Fibroblast of skin of left quadriceps (primary cell): ENCODE measurements around the gene COL25A1.
"Not testable (repeated sequence)": the region's sequence is repeated elsewhere in the genome, so short reads cannot be mapped to it uniquely, and the experiment has no call there.

ENCODE experiments used
- DNase-seq, 2 experiments: peaks; one replicate each; pipeline ENCODE4 v3.0.0-alpha.2; 2013; ENCODE audit warnings: low read depth in 2 of 2

COL25A1 gene

DNA sequence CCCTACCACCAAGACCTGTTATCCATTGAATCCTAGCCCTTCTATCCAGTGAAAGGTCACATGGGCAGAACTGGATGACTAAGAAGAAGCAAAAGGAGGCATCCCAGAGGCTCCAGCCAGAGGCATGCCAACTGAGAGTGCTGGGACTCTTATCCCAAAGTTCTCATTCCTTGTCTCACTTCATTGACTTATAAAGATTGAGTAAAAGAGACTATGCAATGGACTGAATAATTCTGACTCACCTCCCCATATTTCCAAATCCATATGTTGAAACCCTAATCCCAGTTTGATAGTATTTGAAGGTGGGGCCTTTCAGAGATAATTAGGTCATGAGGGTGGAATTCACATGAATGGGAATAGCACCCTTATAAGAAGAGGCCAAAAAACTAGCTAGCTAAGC, 131.4 kb downstream of the COL25A1 start:
- DNase-seq = no peak

DNA sequence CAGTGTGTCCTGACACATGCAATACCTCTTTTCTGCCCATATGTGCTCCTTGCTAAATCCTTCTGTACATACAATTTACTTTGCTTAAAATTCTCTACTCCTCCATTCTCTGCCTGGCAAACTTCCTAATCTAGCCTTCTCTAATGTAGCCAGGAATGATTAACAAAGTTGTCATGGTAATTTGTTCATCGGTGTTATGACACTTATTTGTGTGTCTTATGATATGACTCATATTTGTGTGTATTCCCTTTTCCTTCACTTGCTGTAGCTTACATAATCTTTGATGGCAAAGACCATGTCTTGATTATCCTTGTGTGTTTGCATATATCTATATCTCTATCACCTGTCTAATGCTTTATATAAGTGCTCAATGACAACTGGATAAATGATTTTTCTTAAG, 133.3 kb downstream of the COL25A1 start:
- DNase-seq = no peak

DNA sequence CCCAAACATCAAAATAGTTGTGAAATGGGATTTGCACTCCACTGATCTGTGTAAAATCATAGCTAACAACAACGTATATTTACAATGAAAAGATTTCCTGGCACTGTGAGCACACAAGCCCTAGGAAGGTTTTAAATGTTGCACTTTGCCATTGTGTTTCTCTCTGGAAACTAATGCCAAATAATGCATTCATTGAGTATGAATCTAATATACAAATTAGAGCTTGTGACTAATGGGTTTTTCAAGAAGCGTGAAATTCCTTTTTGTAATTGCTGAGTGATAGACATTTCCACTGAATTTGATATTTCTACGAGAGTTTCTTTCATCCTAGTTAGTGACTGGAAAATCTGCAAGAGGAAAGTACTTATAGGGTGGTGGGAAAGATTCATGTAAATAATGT, 135.9 kb downstream of the COL25A1 start:
- no peak for DNase-seq

DNA sequence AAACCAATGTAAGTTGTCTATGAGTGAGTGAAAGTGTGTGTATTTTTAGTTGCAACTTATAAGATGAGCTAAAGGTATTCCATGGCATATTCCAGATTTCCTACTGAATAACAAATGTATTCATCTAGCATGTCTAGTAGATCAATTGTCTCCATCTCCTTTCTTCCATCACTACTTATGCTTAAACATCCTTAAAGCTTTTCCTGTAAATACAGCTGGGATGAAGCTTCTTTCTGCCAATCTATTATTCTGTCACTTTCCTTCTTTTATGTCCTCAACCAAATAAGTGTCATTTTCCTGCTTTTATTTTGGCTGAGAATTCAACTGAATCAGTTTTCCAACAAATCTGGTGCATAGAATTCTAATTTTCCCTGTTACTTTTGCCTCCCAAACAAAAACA, 136.3 kb downstream of the COL25A1 start:
- DNase-seq = no peak

DNA sequence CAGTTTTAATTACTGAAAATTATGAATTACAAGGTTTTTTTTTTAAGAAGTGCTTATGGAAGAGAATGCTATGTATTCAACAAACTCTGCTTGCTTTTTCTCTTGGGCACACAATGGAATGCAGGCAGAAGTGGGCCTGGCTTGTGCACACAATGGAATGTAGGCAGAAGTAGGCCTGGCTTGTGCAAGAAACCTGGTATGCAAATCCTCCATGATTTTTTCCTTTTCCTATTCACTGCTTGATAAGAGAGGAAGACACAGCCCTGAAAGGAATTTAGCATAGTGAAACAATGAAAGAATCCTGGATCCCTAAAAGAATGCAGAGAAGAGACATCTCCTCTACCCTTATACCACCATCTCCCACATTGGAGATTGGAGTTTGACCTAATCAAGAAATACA, 138.4 kb downstream of the COL25A1 start:
- DNase-seq = no peak

DNA sequence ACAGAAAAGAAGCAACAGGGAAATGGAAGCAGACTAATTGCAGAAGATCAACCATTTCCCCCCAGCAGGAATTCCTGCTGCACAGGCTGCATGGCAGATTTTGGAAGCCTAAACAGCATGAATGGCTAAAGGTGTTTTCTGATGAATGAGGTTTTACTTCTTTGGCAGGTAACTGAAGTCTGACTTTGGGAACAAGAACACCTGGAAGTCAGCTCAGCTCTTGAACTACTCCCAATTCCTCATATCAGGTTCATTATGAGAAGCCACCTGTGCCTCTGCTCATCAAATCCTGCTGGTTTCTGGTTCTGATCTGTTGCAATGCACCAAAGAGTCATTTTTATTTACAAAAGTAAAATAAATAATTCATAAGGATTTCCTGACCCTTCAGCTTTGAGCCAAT, 139.0 kb downstream of the COL25A1 start:
- DNase-seq = no peak

DNA sequence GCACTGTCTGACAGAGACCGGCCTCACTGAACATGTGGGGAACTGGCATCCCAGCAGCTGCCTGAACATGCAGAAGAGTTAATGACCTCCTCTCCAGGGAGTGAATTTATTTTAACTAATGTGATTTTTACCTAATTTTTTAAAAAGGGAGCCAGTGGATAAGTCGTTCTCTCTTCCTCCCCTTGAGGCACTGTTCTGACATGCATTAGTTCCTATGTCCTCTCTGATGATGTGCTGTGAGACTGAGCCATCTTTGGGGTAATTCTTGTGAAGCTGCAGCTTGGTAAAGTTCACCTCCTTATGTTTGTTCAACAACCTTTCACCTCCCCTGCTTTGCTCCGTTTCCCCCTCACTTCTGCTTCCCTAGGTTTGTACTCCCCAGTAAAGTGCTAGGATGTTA, 139.7 kb downstream of the COL25A1 start:
- DNase-seq = no peak

DNA sequence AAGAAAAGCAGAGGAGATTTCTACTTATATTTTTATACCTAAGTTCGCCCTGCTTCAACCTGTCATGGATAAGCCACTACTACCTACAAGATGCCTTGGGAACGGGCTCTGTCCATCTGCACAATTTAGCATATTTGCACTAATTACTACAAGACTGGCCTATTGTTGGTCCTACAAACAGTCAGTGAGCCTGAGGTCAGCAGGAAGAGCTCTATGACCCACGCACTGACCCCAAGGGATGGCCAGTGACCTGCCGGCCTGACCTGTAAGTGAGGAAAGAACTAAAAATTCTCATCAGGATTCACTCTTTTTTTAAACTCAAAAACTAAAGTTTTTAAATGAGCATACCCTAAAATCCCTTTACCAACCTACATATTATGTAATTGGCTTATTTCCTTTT, 142.0 kb downstream of the COL25A1 start:
- no peak for DNase-seq

DNA sequence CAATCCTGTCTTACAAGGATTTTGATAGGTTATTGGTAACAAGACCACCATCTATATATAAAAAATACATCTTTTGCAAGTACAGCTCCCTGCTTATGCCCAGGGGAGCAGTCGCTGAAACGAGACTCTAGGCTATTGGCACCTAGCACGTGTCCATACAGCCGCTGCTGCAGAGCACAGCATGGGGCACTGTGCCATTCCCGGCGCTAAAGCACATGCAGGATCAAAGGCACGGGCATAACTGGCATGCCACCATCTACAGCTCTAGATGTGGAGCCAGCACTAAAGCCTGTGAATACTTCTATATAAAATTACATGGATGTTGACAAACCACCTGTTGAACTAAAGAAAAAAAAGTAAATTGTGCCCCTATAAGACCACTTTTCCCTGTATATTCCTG, 144.8 kb downstream of the COL25A1 start:
- no peak for DNase-seq

DNA sequence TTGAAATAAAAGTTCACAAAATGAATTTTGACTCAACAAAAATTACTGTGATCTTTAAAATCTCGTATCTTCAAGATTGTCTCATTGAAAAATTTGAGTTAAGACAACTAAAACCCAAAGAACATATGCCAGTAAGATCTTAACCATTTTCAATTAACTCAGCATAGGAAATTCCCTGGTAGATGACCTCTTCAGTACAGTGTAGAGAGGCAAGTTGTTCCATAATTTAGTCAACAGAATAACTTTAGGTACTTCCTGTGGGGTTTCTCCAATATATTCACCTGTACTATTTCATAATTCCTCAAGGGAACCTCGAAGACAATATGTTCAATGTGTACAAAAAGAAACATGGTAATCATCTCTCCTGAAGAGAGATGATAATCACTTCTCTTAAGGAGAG, 145.3 kb downstream of the COL25A1 start:
- no peak for DNase-seq

DNA sequence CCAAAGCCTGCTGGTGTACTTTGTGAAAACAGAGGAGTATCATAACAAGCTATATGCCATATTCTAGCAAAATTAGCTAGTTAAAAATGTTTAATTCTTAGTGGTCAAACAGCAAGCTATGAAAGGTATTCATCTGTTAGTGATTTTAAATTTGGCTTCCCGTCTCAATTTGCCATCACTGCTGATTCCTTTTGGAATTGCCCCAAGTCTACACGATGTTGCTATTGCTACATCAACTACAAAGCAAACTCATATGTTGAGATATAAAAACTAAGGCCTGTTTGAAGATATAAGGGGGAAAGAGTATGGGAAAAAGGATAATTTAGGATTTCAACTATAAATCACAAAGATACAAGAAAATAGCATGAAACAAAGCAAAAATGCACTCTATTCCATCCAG, 146.1 kb downstream of the COL25A1 start:
- DNase-seq = peak; percentile 67 to 71

DNA sequence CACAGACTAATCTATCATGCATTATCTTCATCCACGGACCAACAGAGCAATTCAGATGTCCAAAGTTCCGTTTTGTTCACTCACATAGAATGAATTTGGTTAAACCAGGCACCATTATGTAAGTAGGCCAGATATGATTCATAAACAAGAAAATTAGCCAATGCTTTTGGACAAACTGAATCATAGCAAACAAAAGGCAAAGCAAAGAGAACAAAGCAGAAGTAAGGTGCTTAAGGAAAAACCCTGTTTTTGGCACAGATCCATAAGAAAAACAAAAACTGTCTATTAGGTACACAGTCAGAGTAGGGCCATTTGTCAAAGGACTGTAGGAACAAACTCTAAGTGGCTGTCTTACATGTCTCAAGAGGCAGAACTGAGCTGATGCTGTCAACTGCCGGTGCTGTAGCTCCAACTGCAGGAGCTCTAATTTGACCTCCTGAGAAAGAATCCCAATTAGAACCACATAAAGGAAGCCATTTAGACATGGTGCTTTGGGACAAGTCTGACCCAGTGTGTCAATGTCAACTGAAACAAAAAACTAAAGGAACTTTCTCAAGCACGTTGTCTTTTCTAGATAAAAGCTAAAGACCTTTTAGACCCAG, 146.7 kb downstream of the COL25A1 start:
- DNase-seq = no peak

DNA sequence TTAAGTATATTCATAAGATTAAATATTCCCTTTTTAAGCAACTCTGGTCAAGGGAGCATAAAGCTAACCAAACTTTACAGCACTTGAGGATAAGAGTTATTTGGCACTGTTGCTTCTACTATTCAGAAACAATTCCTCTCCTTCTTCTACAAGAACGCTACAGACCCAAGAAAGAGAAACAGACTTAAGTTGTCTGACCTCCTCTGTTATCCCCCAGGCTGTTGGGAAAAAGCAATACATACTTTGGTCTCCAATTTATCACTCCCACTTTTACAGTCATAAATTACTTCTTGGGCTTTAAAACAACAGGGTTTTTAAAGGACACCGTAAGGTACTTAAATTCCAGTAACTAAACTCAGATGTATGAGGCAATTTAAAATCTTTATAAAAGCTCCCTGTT, 147.4 kb downstream of the COL25A1 start:
- DNase-seq = no peak

DNA sequence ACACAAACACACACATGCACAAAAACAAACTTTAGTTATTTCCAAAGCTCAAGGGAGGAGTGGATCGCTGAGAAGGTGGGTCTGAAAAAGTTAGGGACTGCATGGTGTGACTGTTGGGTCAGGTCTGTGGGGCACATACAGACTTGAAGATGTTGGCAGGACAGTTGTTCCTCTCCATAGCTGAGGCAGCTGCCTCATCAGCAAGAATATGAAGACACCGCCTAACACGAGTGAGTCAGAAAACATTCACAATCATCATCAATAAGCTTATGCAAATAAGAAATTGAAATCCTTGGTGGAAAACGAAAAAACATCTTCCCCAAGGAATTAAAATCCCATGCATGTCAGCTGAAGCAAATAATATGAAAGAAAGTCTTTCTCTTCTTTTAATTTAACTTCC, 148.0 kb downstream of the COL25A1 start:
- no peak for DNase-seq

DNA sequence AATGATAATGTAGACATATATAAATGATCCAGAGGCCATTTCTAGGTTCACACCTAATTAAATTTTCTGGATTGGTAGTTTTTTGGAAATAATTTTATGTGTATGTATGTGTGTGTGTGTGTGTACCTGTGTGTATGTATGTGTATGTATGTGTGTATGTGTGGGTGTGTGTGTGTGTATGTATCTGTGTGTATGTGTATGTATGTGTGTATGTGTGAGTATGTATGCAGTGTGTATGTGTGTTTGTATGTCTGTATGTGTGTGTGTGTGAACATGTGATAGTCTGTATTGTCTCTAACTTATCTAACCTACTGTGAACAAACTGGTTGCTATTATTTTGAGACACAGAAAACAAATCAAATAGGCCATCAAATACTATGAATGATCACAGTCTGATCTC, 152.6 kb downstream of the COL25A1 start:
- no peak for DNase-seq

DNA sequence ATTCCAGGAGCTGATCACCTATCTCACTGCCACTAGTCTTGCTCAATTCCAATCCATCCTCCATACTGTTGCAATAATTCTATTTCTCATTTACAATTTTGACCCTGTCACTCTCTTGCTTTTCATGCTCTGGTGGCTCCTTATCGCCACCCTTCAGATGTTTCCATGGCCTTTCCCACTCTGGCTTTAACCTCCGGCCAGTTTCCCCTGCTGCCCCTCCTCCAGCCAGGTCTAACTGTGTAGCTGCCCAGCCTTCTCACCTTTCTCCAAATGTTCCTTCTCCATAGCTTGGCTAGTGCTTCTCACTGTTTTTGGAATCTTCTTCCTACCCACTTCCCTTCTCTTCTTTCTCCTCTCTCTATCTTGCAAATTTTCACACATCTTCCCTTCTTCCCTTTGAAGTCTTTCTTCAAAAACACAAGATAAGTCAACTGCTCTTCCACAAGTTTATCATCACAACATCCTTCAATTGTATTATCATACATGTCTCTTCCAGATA, 153.8 kb downstream of the COL25A1 start:
- no peak for DNase-seq

DNA sequence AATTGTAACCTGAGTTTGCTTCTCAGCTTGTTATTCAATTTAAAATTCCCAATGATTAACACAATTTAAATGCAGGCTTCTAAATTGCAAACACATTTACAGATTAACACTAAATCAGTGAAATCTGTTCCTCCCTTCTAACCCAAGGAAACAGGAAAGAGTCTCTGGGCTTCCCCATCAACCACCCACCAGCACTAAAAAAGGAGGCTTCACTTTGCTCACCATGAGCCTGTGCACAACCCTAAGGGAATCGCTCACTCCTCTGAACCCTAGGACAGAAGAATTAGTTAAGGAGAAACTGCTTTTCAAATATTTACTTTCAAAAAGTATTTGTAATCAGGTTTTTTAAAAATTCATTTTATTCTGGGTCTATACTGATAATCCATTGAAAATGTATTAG, 155.3 kb downstream of the COL25A1 start:
- DNase-seq = no peak

DNA sequence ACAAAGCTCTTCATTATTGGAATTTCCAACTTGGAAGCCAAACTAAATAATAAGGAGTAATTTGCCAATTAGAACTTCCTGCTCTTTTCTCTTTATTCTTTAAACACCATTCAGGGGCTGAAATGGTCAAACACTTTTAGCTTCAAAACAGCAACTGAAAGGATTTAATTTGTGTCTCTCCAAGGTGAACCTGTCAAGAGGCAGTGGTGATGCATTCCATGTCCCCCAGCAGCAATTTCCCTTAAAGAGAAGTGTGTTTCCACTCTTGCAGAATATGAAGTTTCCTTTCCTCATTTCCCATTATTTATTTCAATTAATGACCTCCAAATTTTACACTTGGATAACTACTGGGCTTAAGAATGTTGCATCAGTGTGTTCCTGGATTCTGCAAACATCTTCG, 156.0 kb downstream of the COL25A1 start:
- no peak for DNase-seq

DNA sequence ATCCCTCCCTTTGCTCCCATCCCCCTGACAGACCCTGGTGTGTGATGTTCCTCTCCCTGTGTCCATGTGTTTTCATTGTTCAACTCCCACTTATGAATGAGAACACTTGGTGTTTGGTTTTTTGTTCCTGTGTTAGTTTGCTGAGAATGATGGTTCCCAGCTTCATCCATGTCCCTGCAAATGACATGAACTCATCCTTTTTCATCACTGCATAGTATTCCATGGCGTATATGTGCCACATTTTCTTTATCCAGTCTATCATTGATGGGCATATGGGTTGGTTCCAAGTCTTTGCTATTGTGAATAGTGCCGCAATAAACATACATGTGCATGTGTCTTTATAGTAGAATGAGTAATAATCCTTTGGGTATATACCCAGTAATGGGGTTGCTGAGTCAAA, 164.3 kb downstream of the COL25A1 start:
- not testable (repeated sequence) for DNase-seq

DNA sequence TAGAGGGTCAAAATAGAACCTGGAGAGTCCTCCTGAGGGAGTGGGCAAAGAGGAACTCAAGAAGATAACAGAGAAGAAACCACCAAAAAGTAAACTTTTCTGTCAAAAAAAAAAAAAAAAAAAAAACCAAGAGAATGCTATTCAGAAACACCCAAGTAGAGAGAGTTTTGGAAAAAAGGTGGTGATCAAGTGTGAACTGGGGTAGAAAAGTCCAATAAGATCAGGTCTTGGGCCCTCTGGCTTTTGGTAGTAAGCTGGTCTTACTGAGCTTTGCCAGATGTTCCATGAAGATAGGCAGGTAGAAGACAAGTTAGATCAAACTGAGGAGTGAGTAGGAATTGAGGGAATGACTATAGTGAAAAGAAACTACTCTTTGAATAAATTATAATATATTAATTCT, 167.5 kb downstream of the COL25A1 start:
- DNase-seq = no peak

DNA sequence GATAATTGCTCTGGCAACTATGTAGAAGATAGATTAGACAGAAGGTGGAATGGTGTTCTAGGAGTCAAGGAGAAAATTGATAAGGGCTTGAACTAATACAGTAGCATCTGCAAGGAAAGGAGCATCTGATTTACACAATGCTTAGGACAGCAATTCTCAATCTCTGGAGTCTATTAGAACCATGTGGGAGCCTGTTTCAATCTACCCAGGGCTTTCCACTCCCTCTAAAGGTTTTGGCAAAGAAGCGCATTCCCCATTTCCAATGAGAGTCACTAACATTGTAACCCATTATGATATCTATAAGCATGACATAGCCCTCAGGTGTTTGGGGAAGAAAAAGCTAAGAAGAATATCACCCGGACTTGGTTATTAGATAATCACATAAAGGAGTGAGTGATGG, 168.2 kb downstream of the COL25A1 start:
- DNase-seq = no peak

DNA sequence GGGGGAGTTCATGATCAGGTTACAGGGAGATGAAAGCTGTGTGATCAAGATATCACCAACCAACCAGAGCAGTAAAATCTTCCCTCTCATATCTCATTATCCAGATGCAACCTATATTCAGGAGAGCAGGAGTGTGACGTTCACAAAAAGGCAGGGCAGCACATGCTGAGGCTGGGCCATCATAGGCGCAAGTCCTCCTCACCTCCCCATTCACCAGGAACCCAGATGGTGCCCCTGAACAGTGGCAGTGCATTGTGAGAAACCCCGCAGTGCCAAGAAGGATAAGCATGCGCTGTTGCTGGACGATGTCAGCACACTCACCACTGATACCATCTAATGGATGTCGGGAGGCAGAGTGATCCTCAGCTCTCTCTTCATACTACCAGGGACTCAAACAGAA, 170.9 kb downstream of the COL25A1 start:
- DNase-seq = no peak

DNA sequence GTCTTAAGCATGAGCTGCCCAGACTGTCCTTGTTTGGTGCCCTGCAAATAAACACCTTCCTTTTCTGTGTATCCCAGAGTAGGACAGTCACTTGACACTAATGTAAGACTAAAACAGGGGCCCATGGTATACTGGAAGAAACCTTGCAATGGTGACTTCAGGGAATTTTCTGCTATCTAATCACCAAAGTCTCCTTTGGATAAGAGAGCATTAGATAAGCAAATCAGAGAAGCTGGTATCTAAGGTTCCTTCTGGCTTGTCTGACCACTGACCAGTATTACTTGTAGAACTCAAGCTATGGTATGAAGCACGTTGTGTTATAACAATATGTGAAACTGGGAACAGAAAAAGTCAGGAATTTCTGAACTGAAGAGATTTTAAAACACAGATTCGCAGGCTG, 173.9 kb downstream of the COL25A1 start:
- DNase-seq = no peak

DNA sequence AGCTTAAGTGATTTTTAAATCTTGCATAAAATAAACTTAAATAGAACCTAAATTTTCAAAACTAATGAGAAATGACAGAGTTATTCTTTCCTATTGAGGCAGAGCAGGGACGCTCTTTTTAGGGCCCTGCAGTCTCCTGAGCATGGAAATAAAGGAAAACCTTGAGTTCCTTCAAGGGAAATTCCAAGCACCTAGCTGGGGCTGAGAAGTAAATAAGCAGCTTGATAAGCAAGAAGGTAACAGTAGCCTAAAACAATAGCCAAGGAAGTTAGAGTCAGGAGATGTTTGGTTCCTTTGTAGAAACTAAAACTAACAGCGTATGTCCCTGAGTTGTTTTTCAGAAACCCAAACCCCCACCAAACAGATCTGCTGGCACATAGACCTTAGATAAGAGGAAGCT, 174.6 kb downstream of the COL25A1 start:
- no peak for DNase-seq
